GM12892 (cell line): ENCODE results near the gene EXOC4.
"Not testable (repeated sequence)": the region's sequence is repeated elsewhere in the genome, so short reads cannot be mapped to it uniquely, and the experiment has no call there.

Experiments
- DNase-seq: peaks from one replicate; pipeline ENCODE4 v3.0.0; 2011; ENCODE audit not compliant: insufficient read length
- FAIRE-seq: peaks from 2 replicates; lab custom pipeline; 2011; peaks lifted over from hg19 to GRCh38; lab: Jason Lieb, UNC
- POLR2A ChIP-seq: IDR thresholded peaks from 2 replicates; pipeline ENCODE4 v1.6.1; 2011; ENCODE audit warnings: low read depth, low read length, control low read depth
- POLR2AphosphoS5 ChIP-seq: IDR thresholded peaks from 2 replicates; pipeline ENCODE4 v1.6.1; 2011; ENCODE audit warnings: low read depth, low read length, control low read depth
- TAF1 ChIP-seq: IDR thresholded peaks from 2 replicates; pipeline ENCODE4 v1.6.1; 2011; ENCODE audit warnings: low read depth, mild to moderate bottlenecking, control low read depth, low read length, borderline replicate concordance

Gene EXOC4

DNA sequence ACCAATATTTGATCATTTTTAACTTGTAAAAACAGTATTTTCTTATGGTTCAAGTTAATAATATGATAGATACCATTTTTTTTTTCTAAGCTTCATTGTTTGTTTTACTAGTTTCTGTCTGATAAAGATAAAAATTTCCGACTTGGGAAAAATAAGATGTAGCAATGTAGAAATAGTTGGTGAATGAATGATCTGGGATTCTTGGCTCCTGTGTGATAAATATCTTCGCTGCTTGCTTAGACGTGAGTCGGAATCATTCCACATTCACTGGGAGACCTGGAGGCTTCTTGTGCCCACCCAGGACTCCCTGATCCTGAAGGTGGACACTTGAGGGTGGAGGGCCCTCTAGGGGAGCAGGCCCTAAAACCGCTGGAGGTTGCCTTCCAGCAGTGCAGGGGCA, 47.9 kb downstream of the EXOC4 start:
- DNase-seq: no peak
- TF ChIP-seq POLR2A (no peak), TAF1 (no peak), POLR2AphosphoS5 (no peak)

DNA sequence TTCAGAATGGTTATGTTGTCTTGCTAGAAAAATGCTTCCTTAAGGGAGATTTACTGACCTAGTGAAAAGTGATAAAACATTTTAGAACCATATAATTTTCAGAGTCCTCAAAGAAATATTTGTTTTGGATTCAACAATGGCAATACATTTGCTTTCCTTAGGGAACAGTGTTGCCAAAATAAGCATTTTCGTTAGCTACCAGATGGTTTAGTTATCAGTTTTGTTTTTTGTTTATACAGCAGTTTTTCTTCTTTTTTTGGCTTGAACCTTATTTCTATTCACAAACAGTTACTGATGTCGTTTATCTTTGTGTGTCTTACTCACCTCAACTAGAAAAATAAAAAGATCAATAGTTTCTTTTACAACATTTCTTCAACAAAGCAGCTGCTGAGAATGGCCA, 48.6 kb downstream of the EXOC4 start:
- FAIRE-seq (no peak), DNase-seq (no peak)
- TF ChIP-seq POLR2AphosphoS5 (no peak), TAF1 (no peak), POLR2A (no peak)

More for the DNA sequence above, 47.9 kb downstream of the EXOC4 start:
- FAIRE-seq: no peak

DNA sequence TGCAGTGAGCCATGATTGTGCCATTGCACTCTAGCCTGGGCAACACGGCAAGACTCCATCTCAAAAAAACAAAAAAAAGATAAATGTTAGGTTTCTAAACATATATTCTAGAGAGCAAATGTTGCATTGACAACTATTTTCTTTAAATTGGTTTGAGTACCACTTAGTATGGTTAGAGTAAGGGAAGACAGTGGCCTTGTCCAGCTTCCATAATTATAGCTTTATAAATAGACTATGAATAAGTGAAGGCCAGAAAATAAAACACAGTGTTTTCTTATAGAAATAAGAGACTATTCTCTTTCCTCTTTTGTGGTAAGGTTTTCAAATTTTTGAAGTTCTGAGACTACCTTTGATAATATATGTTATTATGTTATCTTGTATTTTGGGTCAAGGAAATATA, 50.5 kb downstream of the EXOC4 start:
- no peak for TF ChIP-seq TAF1
- no peak for TF ChIP-seq POLR2A
- TF ChIP-seq POLR2AphosphoS5: no peak
- no peak for DNase-seq
- no peak for FAIRE-seq

DNA sequence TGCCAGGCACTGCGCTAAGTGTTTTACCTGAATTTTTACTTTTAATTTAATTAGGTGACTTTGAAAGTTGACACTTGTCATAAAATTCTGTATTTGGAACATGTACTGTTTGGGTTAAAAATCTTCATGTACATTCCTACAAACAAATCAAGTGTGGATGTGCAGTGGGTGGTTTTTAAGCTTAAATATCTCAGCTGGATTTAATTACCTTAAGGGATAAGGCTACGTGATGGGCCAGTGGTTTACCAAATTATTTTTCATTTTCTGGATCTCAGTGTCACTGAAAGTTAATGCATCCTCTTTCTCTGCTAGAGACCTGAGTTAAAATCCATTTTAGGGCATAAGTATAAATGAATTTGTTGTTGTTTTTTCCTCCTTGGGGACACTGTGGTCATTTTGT, 51.1 kb downstream of the EXOC4 start:
- no peak for FAIRE-seq
- no peak for DNase-seq
- TF ChIP-seq POLR2A (no peak), TAF1 (no peak), POLR2AphosphoS5 (no peak)

DNA sequence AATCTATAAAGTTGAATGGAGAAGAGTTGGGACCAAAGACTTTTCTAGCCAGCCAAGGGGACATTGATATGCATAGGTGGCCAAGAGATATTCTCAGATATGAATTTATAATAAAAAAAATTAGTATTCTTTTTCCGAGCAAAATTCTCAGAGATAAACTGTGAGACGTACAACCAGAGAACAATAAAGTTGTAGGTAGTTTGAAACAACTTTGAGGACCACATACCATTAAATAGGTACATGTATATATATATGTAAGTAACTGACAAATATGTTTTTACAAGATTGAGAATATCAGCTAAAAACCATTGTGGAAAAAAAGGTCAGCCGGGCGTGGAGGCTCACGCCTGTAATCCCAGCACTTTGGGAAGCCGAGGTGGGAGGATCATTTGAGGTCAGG, 56.5 kb downstream of the EXOC4 start:
- TF ChIP-seq TAF1: no peak
- no peak for TF ChIP-seq POLR2A
- TF ChIP-seq POLR2AphosphoS5: no peak
- FAIRE-seq (no peak), DNase-seq (no peak)

DNA sequence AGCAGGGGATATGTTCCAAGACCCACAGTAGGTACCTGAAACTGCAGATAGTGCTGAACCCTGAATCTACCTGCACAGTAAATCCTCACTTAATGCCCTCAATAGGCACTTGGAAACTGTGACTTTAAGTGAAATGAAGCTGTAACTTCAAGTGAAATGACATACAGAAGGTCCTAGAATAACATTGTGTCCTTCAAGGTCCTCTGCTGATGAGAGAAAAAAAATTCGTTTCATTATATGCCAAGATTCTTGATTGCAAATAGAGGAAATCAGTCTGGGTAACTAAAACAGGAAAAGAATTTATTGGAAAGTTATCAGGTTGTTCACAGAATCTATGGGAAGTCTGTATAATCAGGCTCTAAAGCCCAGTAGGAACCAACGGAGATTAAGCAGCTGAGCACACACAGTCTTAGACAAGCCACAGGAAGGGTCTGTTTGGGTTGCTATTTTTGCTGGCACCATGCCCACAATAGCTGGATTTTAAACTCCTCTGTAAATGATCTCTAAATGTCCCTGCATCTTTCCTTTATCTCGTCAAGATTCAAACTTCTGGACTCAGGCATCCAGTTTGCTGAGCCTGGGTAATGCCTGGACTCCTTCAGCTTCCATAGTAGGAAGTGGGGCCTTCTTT, 57.5 kb downstream of the EXOC4 start:
- DNase-seq (no peak), FAIRE-seq (no peak)
- no peak for TF ChIP-seq POLR2AphosphoS5
- TF ChIP-seq POLR2A: no peak
- no peak for TF ChIP-seq TAF1

DNA sequence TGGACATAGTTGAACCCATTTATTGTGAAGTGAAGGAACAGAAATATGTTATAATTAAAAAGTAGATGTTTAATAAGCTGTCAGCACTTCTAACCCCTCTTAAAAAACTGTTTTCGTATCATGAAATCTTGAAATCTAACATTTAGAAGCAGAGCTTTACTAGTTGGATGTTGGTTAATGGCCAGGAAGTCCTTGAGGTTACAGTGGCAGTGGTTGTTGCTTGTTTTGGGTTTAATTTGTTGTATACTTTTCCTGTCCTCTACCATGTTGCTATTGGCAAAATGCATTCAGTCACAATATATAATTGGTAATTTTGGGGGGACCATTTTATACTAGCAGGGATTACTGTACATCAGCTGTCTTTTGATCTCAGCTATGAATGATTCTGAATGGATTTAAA, 60.7 kb downstream of the EXOC4 start:
- FAIRE-seq: no peak
- no peak for DNase-seq
- TF ChIP-seq TAF1: no peak
- TF ChIP-seq POLR2A: no peak
- TF ChIP-seq POLR2AphosphoS5: no peak

DNA sequence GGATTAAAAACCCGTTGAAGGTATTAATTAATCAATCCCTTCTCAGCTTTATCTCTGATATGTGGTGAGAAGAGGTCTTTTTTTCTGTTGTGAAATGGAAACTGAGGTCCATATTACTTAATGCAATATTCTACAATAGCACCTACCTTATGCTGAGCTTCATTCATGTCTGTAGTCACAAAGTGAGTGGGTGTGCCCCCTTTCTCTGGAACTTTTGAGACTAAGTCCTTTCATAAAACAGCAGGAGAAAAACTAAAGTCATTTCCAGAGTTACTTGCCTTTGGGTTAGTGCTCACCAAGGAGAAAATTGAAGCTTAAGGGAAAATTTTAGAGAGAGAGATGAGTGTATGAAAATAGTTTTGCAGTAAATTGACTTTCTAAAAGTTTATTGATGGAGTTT, 61.2 kb downstream of the EXOC4 start:
- FAIRE-seq (no peak), DNase-seq (no peak)
- TF ChIP-seq TAF1 (no peak), POLR2AphosphoS5 (no peak), POLR2A (no peak)

DNA sequence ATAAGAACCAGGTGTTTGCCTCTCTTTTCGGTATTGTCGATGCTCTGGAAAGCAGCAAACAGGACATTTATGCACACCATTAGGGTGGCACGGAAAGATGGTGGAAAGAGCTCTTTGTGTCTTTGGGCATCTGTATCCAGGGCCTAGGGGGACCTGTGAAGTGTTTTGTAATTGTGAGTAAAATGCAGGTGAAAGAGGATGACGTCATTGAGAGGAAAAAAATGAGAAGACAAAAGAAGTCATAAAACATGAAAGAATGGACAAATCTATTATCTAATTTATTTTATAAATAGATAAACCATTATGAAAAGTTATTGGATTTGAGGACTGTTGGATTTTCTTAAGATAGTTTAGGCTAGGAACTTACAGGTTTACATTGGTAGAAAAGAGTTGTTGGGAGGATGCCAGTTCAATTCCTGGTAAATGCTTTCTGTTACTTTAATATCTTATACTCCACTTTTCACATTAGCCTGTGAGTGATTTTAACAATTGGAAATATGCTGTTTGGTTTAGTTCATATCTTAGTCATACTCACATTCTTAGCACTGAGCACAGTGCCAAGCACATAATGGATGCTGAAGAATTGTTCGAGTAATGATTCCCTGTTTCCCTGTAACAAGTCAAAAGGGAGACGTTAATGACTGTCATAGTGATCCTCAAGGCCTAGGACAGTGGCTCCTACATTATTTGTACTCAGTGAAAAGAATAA, 62.6 kb downstream of the EXOC4 start:
- TF ChIP-seq TAF1 (no peak), POLR2AphosphoS5 (no peak), POLR2A (no peak)
- DNase-seq (no peak), FAIRE-seq (no peak)

DNA sequence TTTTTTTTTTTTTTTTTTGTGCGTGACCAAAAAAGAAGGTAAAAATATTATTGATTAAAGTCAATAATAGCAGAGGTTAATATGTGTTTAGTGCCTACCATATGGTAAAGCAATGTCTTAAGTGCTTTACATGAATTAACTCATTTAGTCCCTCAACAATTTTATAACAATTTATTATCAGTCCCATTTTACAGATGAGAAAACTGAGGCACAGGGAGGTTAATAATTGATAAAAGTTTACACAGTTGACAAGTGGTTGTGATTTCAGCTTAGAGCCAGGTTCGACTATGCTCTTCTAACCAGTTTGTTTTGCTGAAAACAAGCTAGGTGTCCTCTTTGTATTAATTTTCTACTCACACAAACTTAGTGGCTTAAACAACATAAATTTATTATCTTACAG, 67.0 kb downstream of the EXOC4 start:
- FAIRE-seq (no peak), DNase-seq (no peak)
- TF ChIP-seq POLR2AphosphoS5 (no peak), TAF1 (no peak), POLR2A (no peak)

DNA sequence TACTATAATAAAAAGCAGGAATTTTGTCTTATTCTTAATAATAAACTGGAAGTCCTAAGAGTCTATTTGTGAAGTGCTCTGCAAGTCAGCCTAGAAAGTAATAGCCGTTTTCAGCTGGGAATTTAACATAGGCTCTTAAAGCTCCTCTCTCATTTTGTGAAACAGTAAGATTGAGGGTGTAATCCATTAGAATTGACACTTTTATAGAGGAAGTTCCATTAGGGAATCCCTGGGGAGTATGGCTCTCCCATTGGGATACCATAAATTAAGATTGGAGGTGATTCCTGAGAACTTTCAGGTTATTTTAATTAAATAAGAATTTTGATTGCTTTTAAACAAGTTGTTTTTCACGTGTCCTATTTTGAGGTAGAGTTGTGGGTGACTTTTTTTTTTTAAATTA, 68.0 kb downstream of the EXOC4 start:
- no peak for DNase-seq
- TF ChIP-seq TAF1: no peak
- no peak for TF ChIP-seq POLR2AphosphoS5
- no peak for TF ChIP-seq POLR2A

DNA sequence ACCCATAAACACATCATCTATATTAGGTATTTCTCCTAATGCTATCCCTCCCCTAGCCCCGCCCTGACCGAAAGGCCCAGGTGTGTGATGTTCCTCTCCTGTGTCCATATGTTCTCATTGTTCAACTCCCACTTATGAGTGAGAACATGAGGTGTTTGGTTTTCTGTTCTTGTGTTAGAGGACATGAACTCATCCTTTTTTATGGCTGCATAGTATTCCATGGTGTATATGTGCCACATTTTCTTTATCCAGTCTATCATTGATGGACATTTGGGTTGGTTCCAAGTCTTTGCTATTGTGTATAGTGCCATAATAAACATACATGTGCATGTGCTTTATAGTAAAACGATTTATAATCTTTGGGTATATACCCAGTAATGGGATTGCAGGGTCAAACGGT, 68.5 kb downstream of the EXOC4 start:
- FAIRE-seq, DNase-seq: not testable (repeated sequence)

More for the DNA sequence above, 68.0 kb downstream of the EXOC4 start:
- no peak for FAIRE-seq

DNA sequence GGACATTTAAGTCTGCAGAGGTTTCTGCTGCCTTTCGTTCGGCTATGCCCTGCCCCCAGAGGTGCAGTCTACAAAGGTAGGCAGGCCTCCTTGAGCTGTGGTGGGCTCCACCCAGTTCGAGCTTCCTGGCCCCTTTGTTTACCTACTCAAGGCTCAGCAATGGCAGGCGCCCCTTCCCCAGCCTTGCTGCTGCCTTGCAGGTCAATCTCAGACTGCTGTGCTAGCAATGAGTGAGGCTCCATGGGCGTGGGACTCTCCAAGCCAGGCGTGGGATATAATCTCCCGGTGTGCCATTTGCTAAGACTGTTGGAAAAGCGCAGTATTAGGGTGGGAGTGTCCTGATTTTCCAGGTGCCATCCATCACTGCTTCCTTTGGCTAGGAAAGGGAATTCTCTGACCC, 73.9 kb downstream of the EXOC4 start:
- FAIRE-seq, DNase-seq: not testable (repeated sequence)

DNA sequence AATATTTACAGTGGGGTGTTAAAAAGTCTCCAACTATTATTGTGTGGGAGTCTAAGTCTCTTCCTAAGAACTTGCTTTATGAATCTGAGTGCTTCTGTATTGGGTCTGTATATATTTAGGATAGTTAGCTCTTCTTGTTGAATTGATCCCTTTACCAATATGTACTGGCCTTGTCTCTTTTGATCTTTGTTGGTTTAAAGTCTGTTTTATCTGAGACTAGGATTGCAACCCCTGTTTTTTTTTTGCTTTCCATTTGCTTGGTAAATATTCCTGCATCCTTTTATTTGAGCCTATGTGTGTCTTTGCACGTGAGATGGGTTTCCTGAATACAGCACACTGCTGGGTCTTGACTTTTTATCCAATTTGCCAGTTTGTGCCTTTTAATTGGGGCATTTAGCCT, 75.1 kb downstream of the EXOC4 start:
- not testable (repeated sequence) for DNase-seq, FAIRE-seq
